Measurements from ENCODE around the gene CASP1.
A peak's percentile ranks its signal among the peaks of the same experiment; 100 is the strongest.
"Not testable (repeated sequence)": the region's sequence is repeated elsewhere in the genome, so short reads cannot be mapped to it uniquely, and the experiment has no call there.

The CASP1 gene

GRCh38 chr11:105045676-105046296 is 10.8 kb upstream of the CASP1 start:
- DNase-seq: no peak

- peak; percentile 57 for DNase-seq
Observed at GRCh38 chr11:105044557-105045524, 9.9 kb upstream of the CASP1 start, which contains the start of gene CARD16. CARD16 (minus strand) TSS chr11:105045335; CDS start chr11:105045297, 38 bp downstream.

GRCh38 chr11:105042178-105042577 is 7.2 kb upstream of the CASP1 start:
- DNase-seq: no peak

GRCh38 chr11:105040703-105041102 is 5.8 kb upstream of the CASP1 start:
- DNase-seq: no peak

GRCh38 chr11:105034388-105034787 is 556 bp downstream of the CASP1 start:
- DNase-seq: not testable (repeated sequence)

GRCh38 chr11:105033781-105034180 is 1.2 kb downstream of the CASP1 start:
- DNase-seq: no peak

- DNase-seq: no peak
Observed at GRCh38 chr11:105033343-105033742, 1.6 kb downstream of the CASP1 start.

- DNase-seq: no peak
Observed at GRCh38 chr11:105032495-105032894, 2.4 kb downstream of the CASP1 start.

- no peak for DNase-seq
Observed at GRCh38 chr11:105027678-105028077, 7.3 kb downstream of the CASP1 start.

- DNase-seq: no peak
Observed at GRCh38 chr11:105024394-105024793, 10.6 kb downstream of the CASP1 start.

- no peak for DNase-seq
Observed at GRCh38 chr11:105023003-105023402, 11.9 kb downstream of the CASP1 start, which contains the start of gene CASP5. CASP5 (minus strand) TSS chr11:105023168; CDS start chr11:105023136, 32 bp downstream.

GRCh38 chr11:105022527-105022926 is 12.4 kb downstream of the CASP1 start:
- DNase-seq: no peak

GRCh38 chr11:105007463-105007862 is 27.5 kb downstream of the CASP1 start:
- DNase-seq: no peak

- DNase-seq: no peak
Observed at GRCh38 chr11:105005451-105005845, 29.5 kb downstream of the CASP1 start.

- DNase-seq: no peak
Observed at GRCh38 chr11:105004021-105004420, 30.9 kb downstream of the CASP1 start.

GRCh38 chr11:105003151-105003550 is 31.8 kb downstream of the CASP1 start:
- no peak for DNase-seq

- DNase-seq: no peak
Observed at GRCh38 chr11:105000797-105001196, 34.1 kb downstream of the CASP1 start.

- DNase-seq: no peak
Observed at GRCh38 chr11:105000167-105000566, 34.8 kb downstream of the CASP1 start.

- DNase-seq: no peak
Observed at GRCh38 chr11:104999721-105000120, 35.2 kb downstream of the CASP1 start.

GRCh38 chr11:104997288-104997687 is 37.7 kb downstream of the CASP1 start:
- no peak for DNase-seq

- no peak for DNase-seq
Observed at GRCh38 chr11:104995001-104995408, 39.9 kb downstream of the CASP1 start.

GRCh38 chr11:104992781-104993180 is 42.2 kb downstream of the CASP1 start:
- DNase-seq: no peak

- DNase-seq: no peak
Observed at GRCh38 chr11:104991994-104992393, 43.0 kb downstream of the CASP1 start.

GRCh38 chr11:104984808-104985207 is 50.1 kb downstream of the CASP1 start:
- no peak for DNase-seq
